Tibial artery (tissue), 4 donors: Measurements from ENCODE around the gene CACNA1I.

Experiments
- DNase-seq, 2 donors: peaks; one replicate each; pipeline ENCODE4 v3.0.0-alpha.2; 2019
- H3K27ac ChIP-seq, 2 donors: fragments of 200-600 bp; sonication (generic) in 1 of 2; 1 replicate in 1 of 2; 2 replicates in 1 of 2; pipeline ENCODE4 v1.5.1; 2018 to 2019; ENCODE audit warnings: mild to moderate bottlenecking in 1 of 2
- H3K27me3 ChIP-seq, 2 donors: fragments of 200-600 bp; sonication (generic) in 1 of 2; one replicate each; pipeline versions ENCODE4 v1.5.1 to v1.6.0; 2016 to 2019
- H3K36me3 ChIP-seq, 3 donors: fragments of 200-600 bp; sonication (generic) in 2 of 3; one replicate each; pipeline ENCODE4 v1.5.1; 2016 to 2019; ENCODE audit warnings: mild to moderate bottlenecking in 2 of 3
- H3K4me1 ChIP-seq, 4 donors: fragments of 200-600 bp; sonication (generic) in 2 of 4; 1 replicate in 3 of 4; 2 replicates in 1 of 4; pipeline ENCODE4 v1.5.1; 2016 to 2019
- H3K4me3 ChIP-seq, 2 donors: fragments of 200-600 bp; sonication (generic) in 1 of 2; 1 replicate in 1 of 2; 2 replicates in 1 of 2; pipeline ENCODE4 v1.5.1; 2018 to 2019; ENCODE audit warnings: mild to moderate bottlenecking in 2 of 2
- H3K9me3 ChIP-seq, 3 donors: fragments of 200-600 bp; sonication (generic) in 1 of 3; one replicate each; pipeline ENCODE4 v1.5.1; 2016 to 2019
- CTCF ChIP-seq, 2 experiments: fragments of 200-600 bp in 1 of 2; fragments of 450-650 bp in 1 of 2; IDR thresholded peaks; one replicate each; pipeline ENCODE4 v1.5.1; 2017 to 2019; ENCODE audit warnings: antibody characterized with exemption in 2 of 2, mild to moderate bottlenecking in 1 of 2, moderate library complexity in 1 of 2
- intact Hi-C: fragments of 100-400 bp; cut with DNase I; formaldehyde crosslinking; loops from one replicate; pipeline ENCODE4 v1.15.0; 2023; ENCODE audit warnings: low total_unique reads

CACNA1I gene

GRCh38 chr22:39574779-39575551 lies 4.4 kb downstream of the CACNA1I start:
- intact Hi-C loops = no loop called here
- TF ChIP-seq CTCF (IDR thresholded peaks at IDR 0.05) = no peak
- Histone ChIP-seq H3K9me3 (no peaks in the 10 kb centered on the region), H3K27me3 (peaks cover 0 to 37% of the 10 kb centered on the region in 2 donors), H3K36me3 (no peaks in the 10 kb centered on the region), H3K4me3 (no peak overlapping the region), H3K4me1 (no peaks in the 10 kb centered on the region), H3K27ac (no peak overlapping the region)
- DNase-seq = no peak

GRCh38 chr22:39575552-39575825 lies 4.9 kb downstream of the CACNA1I start:
- intact Hi-C loops = no loop called here
- Histone ChIP-seq H3K27ac (no peak overlapping the region), H3K4me1 (no peaks in the 10 kb centered on the region), H3K27me3 (peaks cover 0 to 40% of the 10 kb centered on the region in 2 donors), H3K4me3 (no peak overlapping the region), H3K36me3 (no peaks in the 10 kb centered on the region), H3K9me3 (no peaks in the 10 kb centered on the region)
- no peak for TF ChIP-seq CTCF (IDR thresholded peaks at IDR 0.05)
- no peak for DNase-seq

- intact Hi-C loops = no loop called here
Measured at GRCh38 chr22:39576027-39576426, 5.5 kb downstream of the CACNA1I start.

GRCh38 chr22:39577366-39577765 lies 6.8 kb downstream of the CACNA1I start:
- H3K4me3 ChIP-seq = no peak overlapping the region
- TF ChIP-seq CTCF (IDR thresholded peaks at IDR 0.05) = no peak
- H3K4me1 ChIP-seq = no peaks in the 10 kb centered on the region
- H3K9me3 ChIP-seq = no peaks in the 10 kb centered on the region
- DNase-seq = no peak
- no peak overlapping the region for H3K27ac ChIP-seq
- intact Hi-C loops = no loop called here
- peaks cover 0 to 41% of the 10 kb centered on the region in 2 donors for H3K27me3 ChIP-seq
- no peaks in the 10 kb centered on the region for H3K36me3 ChIP-seq

More at GRCh38 chr22:39576027-39576426, 5.5 kb downstream of the CACNA1I start:
- TF ChIP-seq CTCF (IDR thresholded peaks at IDR 0.05) = no peak
- Histone ChIP-seq H3K36me3 (no peaks in the 10 kb centered on the region), H3K9me3 (no peaks in the 10 kb centered on the region), H3K4me1 (no peaks in the 10 kb centered on the region), H3K4me3 (no peak overlapping the region), H3K27me3 (peaks cover 0 to 42% of the 10 kb centered on the region in 2 donors), H3K27ac (no peak overlapping the region)
- no peak for DNase-seq

- DNase-seq = no peak
- Histone ChIP-seq H3K36me3 (no peaks in the 10 kb centered on the region), H3K27ac (no peak overlapping the region), H3K27me3 (peaks cover 0 to 40% of the 10 kb centered on the region in 2 donors), H3K4me3 (no peak overlapping the region), H3K9me3 (no peaks in the 10 kb centered on the region), H3K4me1 (no peaks in the 10 kb centered on the region)
- intact Hi-C loops = no loop called here
- TF ChIP-seq CTCF (IDR thresholded peaks at IDR 0.05) = no peak
Measured at GRCh38 chr22:39577900-39578299, 7.3 kb downstream of the CACNA1I start.
